ENCODE data around the gene ARID3A.

The ARID3A gene

DNA sequence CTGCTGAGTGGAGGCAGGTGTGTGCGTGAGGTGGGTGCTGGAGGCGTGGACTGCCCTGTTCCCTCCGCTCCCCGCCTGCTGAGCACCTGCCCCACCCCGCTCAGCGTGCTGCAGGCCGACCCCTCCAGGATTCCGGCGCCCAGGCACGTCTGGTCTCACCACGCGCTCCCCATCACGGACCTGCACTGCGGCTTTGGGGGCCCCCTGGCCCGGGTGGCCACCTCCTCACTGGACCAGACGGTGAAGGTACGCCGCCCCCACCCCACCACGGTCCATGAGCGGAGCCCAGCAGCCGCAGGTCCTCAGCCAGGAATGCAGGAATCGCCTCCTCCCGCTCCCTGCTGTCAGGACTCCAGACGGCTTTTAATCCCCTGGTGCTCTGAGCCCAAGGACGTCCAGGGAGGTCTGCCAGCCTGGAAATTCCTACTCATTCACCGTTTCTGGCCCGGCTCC lies 64.3 kb downstream of the ARID3A start:
- DNase-seq (ENCODE audit: low read depth), result no peak

DNA sequence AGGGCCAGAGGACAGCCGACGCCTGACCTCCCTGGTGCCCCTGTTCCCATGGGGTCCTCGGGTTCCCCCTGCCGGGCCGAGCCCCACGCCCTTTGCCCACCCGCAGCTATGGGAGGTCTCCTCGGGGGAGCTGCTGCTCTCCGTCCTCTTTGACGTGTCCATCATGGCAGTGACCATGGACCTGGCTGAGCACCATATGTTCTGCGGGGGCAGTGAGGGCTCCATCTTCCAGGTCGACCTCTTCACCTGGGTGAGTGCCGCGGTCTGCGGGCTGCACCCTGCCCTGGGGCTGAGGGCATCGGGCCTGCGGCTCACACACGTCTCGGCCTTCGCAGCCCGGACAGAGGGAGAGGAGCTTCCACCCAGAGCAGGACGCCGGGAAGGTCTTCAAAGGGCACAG lies 64.9 kb downstream of the ARID3A start:
- no peak for DNase-seq (ENCODE audit: low read depth)

DNA sequence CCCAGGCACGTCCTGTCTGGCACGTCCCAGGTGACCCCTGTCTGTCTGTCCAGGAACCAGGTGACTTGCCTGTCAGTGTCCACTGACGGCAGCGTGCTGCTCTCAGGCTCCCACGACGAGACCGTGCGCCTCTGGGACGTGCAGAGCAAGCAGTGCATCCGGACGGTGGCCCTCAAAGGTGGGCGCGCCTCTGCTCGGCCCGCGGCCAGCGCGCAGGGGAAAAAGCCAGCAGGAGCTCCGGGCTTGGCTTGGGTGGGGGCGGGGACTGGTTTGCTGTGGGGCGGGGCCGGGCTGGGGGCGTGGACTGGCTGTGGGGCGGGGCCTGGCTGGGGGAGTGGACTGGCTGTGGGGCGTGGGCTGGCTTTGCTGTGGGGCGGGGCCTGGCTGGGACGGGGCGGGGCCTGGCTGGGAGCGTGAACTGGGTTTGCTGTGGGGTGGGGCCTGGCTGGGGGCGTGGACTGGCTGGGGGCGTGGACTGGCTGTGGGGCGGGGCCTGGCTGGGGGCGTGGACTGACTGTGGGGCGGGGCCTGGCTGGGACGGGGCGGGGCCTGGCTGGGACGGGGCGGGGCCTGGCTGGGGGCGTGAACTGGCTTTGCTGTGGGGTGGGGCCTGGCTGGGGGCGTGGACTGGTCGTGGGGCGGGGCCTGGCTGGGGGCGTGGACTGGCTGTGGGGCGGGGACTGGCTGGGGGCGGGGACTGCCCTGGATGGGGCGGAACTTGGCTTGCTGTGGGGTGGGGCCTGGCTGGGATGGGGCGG lies 65.5 kb downstream of the ARID3A start:
- no peak for DNase-seq (ENCODE audit: low read depth)

DNA sequence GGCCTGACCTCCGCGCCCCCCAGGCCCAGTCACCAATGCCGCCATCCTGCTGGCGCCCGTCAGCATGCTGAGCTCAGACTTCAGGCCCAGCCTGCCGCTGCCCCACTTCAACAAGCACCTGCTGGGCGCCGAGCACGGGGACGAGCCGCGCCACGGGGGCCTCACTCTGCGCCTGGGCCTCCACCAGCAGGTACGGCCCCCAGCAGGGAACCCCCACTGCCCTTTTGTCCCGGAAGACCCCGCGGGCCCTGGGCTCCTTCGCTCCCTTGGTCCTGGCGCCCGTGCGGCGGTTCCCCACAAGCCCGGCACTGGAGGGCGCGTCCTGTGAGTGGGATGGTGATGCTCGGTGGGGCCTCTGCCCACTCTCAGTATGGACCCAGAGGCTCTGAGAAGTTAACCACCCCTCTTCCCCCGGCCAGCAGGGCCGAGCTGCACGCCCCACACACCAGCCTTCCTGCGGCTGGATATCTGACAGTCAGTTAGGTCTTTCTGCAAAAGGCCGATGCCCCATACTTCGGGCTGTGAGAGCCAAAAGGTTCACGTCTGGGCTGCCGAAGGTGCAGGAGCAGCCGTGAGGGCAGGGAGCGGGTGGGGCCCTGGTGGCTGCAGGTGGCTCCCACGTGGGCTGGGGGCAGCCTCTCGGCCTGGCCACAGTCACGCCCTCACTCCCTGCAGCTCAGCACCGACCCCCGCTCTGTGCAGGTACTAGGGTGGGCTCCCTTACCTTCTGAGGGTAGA lies 66.3 kb downstream of the ARID3A start:
- DNase-seq (ENCODE audit: low read depth), result no peak

DNA sequence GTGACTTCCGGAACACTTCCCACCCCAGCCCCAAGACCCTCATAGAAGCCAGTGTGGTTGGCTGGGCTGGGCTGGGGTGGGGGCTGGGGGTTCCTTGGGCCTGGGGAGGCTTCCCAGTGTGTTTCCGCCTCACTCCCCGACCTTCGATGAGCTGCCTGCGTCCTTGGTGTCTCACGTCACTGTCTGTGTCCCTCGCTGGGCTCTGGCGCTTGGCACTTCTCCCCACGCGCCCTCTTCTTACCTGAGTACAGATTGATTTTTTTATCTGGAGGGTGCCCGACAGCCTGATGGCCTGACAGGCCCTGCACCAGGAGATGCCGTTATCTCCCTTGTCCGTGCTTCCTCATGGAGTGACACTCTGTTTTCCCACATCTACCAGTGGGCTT lies 66.8 kb downstream of the ARID3A start:
- DNase-seq (ENCODE audit: low read depth), result no peak

DNA sequence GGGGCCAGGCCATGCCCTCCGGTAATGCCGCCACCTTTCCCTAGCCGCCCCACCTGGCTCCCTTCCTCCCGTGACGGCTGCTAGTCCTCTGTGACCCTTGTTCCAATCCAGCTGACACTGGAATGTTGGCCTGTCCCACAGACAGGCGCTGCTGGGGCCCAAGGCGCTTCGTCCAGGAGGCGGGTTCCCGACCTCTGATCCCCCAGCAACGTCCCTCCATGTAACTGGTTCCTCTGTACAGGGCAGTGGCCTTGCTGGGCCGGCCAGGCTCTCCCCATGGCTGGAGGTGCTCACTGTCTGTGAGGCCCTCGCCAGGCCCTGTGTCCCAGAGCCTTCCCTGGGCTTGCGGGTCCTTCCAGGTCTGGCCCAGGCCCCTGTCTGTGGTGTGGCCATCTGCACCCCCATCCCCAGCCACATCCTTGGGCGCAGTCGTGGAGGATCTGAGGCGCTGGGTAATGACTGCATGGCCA lies 67.6 kb downstream of the ARID3A start:
- no peak for DNase-seq (ENCODE audit: low read depth)

DNA sequence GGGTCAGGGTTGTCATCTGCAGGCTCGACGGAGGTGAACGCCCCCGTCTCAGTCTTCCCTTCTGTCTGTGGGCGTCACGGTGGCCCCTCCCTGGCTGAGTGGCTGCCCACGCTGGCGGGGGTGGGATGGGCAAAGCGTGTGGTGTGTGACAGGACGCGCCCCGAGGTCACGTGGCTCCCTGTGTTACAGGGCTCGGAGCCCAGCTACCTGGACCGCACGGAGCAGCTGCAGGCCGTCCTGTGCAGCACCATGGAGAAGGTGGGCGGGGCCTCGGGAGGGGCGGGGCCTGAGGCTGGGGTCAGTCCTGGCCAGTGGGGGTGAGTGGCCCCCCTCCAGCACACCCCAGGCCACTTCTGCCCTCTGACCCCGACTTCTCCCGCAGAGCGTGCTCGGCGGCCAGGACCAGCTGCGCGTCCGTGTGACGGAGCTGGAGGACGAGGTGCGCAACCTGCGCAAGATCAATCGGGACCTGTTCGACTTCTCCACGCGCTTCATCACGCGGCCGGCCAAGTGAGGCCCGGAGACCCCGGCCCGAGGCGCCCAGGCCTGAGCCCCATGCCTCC lies 68.1 kb downstream of the ARID3A start:
- DNase-seq (ENCODE audit: low read depth), result no peak

DNA sequence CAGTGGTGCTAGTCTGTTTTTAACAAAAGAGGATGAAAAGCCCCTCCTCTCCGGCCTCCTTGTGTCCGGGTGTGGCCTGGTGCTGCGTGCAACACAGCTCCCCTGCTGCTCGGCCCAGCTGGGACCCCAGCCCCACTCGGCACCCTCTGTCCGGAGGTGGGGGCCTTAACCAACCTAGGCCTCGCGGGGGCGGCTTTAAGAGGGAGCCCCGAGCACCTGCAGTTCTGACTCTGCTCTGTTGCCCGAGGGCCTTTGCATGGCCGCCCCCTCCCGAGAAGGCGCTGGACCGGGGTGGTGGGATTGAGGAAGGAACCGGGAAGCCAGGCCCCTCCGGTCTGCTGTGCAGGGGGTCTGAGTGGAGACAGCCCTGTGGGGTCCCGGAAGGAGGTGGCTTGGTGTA lies 68.7 kb downstream of the ARID3A start:
- DNase-seq (ENCODE audit: low read depth), result no peak

DNA sequence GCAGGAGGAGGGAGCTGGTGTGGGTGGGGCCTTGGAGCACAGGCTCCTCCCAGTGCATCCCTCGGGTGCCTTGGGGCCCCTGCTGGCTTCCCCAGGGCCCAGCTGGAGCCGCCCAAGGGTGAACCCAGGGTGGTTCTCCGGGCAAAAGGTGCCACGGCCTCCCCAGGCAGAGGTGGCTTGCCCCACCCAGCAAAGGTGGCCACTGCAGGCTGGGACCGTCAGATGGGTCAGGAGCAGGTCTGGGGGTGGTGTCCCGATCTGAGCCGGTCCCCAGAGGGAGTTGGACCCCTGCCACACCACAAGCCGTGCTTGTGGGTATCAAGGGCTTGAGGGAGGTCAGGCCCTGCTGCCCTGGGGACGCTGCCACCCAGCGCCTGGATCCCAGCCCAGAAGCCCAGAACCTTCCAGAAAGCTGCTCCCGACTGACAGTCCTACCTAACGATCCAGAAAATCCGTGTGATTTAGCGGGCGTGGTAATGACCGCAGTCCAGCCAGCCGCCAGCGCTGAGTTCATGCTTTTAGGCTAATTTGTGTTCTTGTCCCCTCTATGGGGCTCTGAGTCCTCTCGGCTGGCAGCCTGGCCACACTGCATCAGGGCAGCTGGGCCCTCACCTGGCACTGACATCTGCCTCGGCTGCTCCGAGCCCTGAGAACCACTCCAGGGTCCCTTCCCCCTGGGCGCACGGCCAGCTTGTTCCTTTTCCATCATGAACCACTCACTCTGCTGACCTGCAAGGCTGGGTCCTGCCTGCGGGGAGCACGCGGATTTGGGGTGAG lies 69.4 kb downstream of the ARID3A start:
- DNase-seq (ENCODE audit: low read depth), result no peak

DNA sequence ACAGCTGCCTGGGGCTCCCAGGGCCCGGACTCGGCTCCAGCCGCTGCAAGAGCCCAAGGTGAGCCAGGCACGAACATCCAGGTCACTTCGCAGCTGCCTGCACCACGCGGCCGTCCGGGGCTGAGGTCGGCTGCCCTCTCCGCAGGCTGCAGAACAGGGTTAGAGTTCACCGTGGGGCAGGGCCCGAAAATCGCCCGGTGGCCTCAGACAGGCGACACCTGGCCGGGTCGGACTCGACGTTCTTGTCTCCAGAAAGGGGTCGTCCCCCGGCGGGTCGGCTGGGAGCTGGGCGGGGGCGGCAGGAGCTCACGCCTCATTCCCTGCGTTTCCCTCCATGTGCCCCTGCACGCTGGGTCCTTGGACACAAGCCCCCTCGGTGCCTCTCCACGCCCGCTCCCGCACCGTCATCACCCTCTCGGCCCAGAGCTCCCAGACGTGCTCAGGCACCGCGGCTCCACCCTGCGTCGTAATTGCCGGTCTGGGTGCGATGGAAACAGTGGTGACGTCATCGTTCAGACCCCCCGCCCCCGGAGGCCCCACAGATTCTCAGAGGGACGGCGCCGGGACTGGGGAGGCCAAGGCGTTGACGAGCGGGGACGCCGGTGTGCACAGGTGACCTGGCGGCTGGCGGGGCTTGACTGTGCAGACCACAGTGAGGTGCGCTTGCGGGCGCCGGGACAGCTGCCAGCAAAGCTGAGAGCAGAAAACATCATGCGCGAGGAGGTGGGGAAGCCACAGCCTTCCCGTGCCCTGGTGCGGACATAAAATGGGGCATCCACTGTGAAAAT lies 70.4 kb downstream of the ARID3A start:
- DNase-seq (ENCODE audit: low read depth), result no peak

DNA sequence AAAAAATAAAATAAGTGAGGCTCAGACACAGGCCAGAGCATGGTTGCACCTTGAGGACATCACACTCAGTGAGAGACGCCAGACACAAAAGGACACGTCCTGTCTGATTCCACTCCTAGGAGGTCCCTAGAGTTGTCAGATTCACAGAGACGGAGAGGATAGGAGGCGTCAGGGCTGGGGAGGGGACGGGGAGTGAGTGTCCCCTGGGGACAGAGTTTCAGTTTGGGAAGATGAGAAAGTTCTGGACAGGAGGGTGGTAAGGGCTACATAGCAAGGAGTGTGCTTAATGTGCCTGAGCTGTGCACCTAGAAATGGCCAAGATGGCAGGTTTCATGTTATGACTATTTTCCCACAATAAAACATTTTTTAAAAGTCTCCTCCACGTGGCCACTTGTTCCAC lies 72.2 kb downstream of the ARID3A start:
- no peak for DNase-seq (ENCODE audit: low read depth)

DNA sequence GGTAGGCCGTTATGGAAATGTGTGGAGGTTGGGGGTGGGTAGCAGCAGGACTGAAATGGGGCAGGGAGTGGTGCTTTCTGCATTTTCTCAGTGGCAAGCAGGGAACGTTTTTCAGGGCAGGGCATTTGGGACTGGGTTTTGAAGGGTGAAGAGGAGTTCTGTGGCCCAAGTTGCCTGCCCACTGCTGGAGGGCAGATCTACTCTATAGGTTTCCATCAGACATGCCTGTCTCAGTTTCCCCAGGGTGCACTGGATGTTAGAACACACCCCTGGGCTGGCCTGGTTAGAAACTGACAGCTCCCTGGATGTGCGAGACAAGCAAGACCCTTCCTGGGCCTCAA lies 73.5 kb downstream of the ARID3A start:
- no peak for DNase-seq (ENCODE audit: low read depth)

DNA sequence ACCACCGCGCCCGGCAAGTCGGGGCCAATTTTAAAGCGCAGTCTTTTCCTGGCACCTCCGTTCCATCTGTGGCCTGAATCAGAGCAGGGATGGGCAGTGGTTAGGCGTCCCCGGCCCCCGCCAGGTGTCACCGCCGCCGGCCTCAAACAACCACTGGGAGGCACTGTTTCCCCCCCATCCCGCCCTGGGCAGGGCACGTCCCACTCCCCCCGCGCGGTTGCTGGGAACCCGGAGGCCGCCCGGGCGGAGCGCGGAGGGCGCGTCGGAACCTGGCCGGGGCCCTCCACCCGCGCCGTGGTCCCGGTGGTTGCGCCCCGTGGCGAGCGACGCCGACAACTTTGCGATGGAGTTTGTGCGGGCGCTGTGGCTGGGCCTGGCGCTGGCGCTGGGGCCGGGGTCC lies 74.3 kb downstream of the ARID3A start, which contains the start of gene GRIN3B:
Gene GRIN3B, plus strand, starts transcription at position 325 of the 400 bp plus-strand sequence. Its CDS starts 19 bp downstream, at position 344.
- DNase-seq (ENCODE audit: low read depth), result no peak

DNA sequence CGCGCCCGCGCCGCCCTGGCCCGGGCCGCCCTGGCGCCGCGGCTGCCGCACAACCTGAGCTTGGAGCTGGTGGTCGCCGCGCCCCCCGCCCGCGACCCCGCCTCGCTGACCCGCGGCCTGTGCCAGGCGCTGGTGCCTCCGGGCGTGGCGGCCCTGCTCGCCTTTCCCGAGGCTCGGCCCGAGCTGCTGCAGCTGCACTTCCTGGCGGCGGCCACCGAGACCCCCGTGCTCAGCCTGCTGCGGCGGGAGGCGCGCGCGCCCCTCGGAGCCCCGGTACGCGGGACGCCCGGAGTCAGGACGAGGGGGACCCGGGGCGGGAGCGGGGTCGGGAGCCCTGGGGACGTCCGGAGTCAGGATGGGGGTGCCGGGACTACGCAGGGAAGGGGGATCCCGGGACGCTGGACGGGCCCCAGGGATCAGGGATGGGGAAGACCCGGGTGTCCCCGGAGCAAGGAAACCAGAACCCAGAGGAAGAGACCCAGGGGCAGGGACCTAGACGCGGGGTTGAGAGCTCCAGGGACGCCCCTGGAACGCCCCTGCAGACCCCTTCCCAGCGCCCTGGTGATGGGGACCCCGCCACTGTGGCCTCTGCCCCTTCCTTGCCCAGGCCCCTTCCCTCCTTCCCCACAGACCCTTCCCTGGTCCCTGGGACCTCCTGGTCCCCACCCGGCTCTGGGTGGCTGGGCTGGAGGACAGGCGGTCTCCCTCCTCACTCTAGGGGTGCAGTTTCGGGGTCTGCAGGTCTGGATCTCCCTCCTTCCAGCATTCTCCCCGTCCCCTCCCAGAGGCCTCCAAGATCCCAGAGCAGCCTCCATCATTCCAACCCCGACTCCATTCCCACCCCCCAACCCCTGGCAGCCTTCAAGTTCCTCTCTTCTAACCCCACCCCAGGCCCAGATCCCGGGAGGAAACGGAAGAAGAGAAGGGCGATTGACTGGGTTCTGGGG lies 75.0 kb downstream of the ARID3A start:
- no peak for DNase-seq (ENCODE audit: low read depth)

DNA sequence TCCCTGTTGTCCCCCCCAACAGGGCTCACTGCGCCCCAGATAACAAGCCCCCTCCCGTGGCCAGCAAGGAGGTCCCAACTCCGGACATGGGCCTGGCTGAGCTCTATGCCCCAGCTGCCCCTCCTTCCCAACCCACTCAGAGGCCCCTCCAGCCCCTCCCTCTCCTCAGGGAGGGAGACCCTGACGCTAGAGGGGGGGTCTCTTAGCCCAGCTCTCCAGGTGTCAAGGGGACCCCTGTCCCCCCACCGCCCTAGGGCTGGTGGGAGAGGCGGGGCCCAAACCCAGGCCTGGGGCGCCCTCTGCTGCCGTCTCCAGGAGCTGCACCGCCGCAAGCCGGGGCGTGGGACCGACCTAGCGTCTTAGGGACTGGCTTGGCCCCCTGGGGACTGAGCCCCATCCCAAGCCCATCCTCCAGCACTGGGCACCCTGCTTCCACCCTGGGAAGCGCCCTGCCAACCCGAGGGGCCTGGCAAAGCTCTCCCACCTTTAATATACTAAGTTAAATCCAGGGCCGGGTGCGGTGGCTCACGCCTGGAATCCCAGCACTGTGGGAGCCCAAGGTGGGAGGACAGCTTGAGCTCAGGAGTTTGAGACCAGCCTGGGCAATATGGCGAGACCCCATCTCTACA lies 75.8 kb downstream of the ARID3A start:
- no peak for DNase-seq (ENCODE audit: low read depth)

DNA sequence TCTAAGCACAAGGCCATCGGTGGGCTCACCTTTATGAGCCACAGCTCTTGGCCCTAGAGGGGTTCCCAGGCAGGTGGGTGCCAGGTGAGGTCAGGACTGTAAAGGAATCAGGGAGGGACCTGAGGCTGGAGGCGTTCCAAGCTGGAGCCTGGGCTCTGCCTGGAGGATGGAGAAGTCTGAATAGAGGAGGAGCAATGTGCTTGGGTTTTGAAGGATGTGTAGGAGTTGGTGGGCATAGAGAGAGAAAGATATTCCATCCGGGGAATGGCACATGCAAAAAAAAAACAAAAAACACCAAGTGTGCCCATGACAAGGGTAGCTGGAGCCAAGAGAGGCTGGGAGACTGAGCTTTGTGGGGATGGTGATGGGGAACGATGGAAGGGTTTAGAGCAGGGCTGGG lies 76.8 kb downstream of the ARID3A start:
- DNase-seq (ENCODE audit: low read depth), result no peak

DNA sequence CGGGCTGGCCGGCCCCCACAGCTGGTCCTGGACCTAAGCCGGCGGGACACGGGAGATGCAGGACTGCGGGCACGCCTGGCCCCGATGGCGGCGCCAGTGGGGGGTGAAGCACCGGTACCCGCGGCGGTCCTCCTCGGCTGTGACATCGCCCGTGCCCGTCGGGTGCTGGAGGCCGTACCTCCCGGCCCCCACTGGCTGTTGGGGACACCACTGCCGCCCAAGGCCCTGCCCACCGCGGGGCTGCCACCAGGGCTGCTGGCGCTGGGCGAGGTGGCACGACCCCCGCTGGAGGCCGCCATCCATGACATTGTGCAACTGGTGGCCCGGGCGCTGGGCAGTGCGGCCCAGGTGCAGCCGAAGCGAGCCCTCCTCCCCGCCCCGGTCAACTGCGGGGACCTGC lies 77.4 kb downstream of the ARID3A start:
- DNase-seq (ENCODE audit: low read depth), result no peak

DNA sequence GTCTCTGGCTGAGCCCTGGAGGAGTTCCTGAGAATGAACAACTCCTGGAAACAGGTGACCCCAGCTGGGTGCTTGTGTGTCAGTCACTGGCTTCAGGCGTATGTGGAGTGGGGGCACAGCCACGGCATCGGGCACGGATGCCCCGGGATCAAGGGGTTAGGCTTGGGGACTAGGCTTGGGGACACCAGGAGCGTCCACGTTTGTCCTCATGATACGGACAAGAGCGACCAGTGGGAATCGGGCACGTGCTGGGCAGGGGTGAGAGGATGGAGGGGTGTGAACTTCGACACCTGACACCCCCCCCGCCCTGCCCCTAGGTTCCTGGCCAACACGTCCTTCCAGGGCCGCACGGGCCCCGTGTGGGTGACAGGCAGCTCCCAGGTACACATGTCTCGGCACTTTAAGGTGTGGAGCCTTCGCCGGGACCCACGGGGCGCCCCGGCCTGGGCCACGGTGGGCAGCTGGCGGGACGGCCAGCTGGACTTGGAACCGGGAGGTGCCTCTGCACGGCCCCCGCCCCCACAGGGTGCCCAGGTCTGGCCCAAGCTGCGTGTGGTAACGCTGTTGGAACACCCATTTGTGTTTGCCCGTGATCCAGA lies 78.5 kb downstream of the ARID3A start:
- DNase-seq (ENCODE audit: low read depth), result no peak

DNA sequence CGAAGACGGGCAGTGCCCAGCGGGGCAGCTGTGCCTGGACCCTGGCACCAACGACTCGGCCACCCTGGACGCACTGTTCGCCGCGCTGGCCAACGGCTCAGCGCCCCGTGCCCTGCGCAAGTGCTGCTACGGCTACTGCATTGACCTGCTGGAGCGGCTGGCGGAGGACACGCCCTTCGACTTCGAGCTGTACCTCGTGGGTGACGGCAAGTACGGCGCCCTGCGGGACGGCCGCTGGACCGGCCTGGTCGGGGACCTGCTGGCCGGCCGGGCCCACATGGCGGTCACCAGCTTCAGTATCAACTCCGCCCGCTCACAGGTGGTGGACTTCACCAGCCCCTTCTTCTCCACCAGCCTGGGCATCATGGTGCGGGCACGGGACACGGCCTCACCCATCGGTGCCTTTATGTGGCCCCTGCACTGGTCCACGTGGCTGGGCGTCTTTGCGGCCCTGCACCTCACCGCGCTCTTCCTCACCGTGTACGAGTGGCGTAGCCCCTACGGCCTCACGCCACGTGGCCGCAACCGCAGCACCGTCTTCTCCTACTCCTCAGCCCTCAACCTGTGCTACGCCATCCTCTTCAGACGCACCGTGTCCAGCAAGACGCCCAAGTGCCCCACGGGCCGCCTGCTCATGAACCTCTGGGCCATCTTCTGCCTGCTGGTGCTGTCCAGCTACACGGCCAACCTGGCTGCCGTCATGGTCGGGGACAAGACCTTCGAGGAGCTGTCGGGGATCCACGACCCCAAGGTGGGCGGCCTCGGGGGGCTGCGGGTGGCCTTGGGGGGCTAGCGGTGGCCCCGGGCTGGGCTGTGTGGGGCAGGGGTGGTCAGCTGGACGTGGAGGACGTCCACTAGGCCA lies 79.2 kb downstream of the ARID3A start:
- DNase-seq (ENCODE audit: low read depth), result no peak
